GM19452 (cell line): ENCODE measurements around the gene CIPC.

Experiments
- ATAC-seq: cut with Tn5 transposase; IDR thresholded peaks from one replicate; pipeline ENCODE4 v1.9.1; 2021; ENCODE audit not compliant: unreplicated experiment

The CIPC gene

DNA sequence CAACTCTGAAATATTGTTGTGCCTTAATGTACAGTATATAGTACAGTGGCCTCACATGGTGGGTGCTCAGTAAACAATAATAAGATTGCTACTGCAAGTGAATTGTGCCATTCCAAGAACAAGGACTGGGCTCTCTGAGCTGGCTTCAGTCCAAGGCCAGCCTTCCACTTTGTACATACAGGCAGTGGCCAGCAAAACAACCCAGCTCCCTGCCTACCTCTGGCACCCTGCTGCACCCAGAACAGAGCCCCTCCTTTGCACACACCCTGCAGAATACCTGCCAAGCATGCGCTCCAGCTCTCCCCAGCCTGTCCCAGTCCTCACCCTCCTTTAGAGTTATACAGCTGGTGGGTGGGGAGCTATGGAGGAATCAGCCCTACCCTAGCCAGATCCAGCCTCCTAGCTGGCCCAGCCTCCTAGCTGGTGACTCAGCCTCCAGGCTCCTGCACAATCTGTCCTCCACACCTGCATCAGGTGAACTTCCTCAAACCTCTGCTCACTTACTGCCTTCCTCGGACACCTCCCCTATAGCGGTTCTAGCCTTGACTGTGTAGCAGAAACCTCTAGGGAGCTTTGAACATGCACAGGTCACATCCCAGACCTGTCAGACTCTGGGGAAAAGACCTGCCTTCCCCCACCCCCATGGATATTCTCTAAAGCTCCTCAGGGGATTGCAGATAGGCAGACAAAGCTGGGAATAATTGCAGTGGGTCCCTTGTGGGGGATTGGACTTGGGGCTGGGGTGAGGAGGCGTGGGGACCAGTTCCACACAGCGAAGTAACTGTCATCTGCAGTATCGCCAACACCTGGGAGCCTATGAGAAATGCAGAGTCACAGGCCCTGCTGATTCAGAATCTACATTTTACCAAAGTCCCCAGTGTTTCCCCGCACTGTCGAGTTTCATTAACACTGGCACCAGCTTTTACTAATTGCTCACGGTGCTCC lies 25.6 kb downstream of the CIPC start:
- ATAC-seq, result no peak

DNA sequence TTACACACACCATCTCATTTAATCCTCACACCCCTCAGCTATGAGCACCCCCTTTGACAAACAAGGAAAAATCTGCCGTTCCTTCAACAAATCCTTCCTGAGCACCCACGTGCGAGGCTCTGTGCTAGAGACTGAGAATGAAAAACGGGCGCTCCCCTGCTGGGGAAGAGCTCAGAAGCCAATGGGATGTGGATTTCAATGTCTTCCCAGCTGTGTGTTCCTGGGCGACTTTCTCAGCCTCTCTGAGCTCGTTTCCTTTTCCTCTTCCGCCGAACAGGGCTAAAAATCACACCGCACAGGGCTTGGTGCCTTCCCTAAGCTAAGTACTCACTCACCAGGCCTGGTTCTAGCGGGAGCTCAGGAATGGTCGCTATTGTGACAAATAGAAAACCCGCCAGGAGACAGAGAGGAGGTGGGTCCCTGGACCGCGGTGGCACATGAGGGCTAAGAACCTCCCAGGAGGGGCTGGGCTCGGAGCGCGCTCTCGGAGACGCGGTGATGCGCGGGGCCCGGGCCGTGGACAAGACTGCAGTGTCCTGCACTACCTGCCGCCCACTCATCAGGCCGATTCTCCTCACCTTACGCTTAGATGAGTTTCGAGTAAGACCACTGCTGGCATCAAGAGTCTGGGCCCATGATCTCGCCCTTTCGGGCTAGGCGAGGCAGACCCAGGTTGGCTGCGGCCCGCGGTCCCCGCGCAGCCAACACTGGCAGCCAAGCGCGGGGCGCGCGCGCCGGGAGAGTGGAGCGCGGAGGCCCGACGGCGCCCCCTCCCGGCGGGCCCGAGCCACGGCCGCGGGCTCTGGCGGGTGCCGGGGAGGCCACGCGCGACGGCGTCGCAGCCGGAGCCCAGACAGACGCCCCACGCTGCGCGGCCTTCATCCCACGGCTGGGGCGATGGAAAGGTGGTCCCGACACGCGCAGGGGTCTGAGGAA lies 26.6 kb downstream of the CIPC start:
- ATAC-seq, result no peak

DNA sequence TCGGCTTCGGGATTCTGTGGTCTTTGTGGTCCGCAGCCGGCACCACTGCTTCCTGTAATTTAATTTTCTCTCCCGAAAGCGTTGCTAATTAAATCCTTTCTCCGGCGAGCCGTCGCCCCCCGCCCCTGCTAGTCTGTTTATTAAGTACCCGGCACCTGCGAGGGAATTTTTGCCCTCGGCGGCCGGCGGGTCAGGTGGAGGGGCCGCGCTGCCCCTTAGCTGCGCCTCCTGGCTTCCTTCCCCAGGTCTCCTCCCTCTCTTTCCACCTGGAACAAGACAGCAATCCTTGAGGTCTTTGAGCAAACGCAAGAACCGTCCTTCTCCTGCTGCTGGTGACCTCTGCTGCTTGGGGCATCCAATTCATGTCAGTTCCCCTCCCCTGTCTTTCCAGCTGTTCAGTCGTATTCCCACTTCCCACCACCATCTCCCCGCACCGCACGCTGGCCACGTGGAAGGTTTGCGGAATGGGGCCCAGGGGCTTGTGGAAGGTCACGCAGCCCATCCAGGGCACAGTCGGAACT lies 27.3 kb downstream of the CIPC start:
- no peak for ATAC-seq

DNA sequence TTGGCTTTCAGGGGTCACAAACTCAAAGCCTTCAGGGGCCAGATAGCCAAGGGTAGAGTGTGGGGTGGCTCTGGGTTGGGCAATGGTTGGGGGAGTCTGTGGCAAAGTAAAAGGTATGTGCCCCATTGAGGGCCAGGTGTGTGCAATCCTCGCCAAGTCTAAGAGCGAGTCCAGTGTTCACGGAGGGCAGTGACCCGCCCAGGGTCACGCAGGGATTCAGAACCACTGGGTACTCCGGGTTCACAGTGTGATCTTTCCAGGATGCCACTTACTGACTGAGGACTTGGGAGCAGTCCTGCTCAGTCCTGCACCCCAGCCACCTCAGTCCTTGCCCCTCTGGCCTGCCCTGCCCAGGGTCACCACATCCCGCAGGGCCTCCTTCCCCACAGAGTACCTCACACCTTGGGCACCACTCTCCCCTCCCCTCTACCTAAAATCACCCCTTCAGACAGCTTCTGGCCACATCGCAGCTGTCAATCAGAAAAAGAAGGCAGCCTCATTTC lies 27.8 kb downstream of the CIPC start:
- no peak for ATAC-seq

DNA sequence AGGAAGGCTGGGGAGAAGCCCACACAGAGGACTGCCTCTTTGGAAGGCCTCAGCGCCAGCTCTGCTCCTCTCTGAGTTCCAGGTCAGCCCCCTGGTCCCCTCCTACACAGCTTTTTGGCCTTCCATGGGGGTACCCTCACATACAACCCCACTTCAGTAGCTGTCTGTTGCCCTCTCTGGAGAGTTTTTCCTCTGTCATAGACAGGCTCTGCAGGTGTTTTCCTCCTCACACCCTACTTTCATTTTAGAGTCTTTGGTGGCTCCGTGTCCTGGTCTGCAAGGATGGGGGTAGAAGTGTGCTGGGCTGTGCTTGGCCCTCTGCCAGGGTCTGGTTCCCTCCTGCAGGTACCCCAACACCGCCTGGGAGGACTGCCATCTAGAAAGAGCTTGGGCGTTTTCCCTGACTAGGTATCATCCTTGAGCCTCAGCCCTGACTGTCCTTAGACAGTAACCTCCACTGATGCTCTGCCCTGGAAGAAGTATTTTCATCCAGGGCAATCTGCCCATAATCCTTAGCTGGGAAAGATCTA lies 28.5 kb downstream of the CIPC start:
- no peak for ATAC-seq

DNA sequence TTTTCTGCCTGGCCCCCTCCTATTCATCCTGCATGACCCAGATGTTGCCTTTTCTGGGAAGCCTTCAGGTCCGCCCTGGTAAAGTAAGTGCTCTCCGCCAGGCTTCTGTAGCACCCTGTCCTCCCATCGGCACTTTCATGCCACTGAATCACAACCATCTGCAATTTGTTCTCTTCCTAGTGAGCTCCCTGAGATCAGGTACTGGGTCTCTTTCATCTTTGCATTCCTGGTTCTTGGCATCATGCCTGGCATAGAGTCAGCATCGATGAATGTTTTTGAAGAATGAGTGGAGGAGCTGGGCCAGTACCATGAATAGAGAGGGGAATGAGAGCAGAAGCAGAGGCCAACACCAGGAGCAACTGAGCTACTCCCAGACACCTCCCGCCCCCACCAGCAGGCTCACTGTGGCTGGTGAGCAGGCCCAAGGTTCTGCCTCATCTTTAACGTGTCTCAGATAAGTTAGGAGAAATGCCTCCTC lies 30.4 kb downstream of the CIPC start:
- no peak for ATAC-seq

DNA sequence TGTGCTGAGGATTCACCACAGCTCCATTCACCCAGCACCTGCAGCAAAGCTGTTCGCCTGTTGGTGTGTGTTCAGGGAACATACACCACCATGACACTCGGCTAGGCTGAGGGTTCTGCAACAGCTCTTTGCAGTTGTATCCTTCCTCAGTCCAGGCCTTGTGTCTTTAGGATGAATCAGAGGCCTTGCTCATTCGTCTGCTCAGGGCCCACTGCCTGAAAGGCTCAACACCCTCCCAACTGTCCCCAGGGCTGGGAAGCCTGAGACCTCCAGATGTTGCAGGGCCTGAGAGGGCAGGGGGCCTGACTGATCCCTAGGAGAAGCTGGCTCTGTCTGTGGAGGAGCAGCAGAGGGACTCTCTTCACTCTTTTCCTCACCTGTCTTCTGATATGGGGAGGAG lies 32.3 kb downstream of the CIPC start:
- ATAC-seq, result no peak

DNA sequence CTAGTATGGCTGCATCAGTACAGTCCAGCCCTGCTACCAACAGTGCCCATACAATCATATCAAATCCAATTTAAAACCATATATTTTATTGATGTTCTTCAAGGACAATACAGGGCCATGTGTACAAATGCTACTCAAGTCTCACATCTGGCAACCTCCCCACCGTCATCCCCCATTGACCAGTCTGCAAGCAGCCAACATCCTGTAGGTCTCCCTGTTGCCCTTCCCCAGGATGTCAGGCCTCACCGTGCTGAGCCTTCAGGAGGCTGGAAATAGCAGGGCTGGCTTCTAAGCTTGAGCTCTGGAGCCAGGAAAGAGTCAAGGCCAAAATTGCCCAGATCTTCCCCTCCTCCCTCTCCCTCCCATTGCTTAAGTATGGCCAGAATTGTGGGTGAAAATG lies 33.1 kb downstream of the CIPC start:
- ATAC-seq, result no peak

DNA sequence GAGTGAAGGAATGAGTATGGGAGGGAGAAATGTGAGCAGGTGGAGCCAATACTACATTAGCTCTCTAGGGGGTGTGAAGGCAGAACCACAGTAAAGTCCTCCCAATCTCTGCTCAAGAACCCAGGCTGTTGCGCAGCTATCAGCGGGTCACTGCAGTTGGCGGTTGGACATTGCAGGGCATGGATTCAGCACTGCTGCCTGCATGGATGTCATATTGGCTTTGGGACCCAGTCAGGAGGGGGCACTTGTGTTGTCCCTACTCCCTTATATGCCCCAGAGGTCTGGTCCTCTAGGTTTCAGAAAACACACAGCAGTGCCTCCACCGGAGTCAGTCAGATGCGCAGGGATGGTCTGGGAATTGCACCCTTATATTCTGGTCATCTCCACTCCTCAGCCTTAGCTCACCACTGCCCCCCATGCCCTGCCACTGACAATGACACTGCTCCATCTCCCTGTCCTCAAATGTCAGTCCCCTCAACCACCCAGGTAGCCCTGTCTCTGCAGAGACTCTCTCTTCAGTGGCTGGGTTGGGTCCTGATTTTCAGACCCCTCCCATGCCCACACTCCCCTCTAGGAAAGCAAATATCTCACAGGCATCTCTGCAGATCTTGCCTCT lies 33.9 kb downstream of the CIPC start:
- no peak for ATAC-seq

DNA sequence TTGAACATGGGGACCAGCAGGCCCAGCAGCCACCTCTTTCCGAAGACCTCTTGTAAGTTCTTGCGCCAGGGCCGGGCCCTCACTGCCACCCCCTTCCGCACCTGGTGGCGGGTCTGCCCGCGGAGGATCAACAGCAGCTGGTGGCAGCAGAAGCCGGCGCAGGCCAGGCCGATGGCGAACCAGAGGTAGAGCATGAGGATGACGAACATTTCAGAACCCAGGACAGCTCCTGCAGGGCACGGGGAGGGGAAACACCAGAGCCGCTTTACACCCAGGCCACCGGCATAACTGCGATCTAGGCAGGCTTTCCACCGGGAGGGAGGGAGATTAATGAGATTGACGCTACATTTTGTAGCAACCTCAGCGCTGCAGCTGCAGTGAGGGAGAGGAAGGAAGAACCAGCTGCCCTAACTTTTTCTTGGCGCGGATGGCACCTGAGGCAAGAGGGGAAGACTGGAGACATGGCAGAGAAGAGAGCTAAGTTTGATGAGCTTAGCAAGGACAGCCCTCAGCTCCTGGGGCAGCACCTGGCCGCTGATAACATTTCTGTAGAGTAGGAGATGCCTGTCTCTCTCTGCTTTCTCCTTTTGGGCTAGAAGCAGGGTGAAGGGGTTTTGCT lies 35.8 kb downstream of the CIPC start:
- no peak for ATAC-seq

DNA sequence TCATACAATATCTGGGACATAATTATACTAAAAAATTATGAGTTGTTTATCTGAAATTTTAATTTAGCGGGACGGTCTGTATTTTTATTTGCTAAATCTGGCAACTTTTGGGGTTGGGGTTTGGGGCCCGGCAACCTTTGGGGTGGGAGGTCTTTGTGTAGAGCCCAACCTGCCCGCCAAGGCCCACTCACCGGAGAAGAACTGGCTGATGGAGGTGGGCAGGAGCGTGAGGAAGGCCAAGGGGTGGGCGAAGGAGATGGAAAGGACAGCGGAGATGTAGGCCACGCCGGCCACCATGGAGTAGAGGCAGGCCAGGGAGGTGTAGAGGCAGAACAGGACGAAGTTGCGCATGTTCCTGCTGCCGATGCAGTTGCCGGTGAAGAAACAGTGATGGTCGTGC lies 41.0 kb downstream of the CIPC start:
- no peak for ATAC-seq

DNA sequence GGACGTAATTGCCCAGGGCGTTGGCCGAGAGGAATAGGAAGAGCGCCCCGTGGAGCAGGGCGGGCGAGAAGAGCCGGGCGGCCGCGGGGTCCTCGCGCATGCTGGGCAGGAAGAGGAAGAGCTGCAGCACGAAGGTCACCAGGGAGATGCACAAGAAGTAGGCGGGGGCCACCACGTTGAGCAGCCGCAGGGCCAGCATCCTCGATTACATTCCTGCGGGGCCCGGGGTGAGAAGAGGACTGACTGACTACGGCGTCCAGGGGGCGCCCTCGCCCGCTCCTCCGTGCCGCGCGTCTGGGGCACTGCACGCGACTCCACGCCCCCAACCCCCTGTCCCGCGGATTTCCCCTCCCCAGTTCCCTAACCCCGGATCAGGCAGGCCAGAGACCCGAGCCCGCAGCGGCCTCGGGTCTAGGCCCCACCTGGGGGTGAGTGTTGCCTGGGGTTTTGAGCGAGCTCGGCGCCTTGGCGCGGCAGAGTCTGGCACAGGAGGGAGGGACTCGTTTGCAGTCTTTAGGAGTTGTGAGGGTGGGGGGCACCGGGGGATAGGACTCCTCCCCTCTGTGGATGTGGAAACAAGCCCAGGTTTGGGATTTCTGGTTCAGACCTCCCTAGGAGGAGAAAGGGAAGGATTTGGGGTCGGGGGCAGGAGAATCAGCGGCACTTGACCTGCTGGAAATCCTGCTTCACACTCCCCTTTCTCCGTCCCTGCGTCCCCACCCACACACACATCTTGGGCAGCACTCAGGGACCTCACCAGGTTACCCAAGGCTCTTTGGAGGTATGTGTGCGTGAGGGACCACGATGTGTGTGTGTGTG lies 41.7 kb downstream of the CIPC start:
- ATAC-seq, result no peak

DNA sequence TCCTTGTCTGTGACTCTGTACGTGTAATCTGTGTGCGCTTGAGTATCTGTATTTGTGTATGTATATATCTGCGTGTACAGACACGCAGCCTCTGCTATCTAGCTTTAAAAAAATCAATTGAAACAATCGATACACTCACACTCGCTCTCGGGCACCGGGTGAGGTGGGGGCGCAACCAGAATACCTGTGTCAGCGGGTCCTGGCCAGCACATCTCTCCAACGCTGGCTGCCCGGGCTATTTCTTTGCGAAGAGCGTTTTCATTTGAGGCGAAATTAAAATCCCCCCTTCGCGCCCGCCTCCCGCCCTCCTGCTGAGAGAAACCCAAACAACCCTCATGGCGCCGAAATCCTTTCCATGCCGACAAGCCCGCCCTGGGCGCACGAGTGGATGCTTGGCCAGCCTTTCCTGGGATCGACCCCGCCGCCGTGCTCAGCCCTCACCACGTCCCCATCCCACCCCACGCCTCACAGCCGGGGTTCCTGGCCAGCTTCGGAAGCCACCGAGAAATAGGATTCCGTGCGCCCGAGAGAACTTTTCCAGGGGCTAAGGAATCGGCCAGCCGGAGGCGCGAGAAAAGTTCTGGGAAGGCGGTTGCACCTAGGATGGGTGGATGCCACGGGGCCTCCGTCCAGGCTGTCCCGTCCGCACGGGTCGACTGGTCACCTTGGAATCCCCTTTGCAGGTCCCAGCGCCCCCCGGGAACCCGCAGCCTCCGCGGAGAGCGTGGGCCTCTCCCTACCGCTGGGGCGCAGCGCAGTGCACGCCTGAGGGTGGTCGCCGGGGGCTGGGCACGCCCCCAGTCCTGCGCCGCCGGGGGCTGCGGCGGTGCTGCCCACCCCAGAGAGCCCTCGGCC lies 42.5 kb downstream of the CIPC start:
- no peak for ATAC-seq

DNA sequence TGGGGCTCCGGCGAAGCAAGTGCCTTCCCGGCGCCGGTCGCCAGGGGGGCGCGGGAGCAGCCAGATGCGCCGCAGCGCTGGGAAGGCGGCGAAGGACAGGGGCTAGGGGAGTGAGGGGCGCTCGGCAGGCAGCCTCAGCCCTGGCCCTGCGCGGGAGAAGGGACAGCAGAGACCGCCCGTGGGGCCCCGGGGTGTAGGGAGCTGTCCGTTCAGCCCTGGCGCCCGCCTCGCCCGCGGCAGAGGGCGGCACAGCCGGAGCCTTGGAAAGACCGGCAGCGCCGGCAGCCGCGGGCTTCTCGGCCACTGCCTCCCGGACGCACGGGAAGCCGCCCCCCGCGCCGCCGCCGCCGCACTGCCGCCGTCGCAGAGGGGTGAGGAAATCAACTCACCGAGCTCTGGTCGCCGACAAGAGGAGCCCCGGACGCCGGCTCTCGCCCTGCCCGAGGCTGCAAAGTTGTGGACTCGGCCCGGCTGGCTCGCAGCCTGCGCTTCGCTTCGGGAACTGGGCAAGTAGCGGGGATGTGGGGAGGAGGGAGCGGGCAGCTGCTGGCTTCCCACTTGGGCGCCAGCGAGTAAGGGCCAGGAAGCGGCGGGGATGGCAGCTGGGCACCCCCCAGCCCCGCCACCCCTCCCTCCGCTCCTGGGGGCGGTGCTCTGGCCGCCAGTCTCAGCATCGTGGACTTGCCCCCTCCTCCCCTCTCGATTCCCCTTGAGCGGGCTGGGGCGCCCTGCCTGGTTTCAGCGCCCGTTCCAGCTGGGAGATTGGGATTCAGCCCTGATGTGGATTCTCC lies 43.4 kb downstream of the CIPC start, which contains the start of gene ZDHHC22:
TSS of gene ZDHHC22 (minus strand) at position 578 of the 791 bp plus-strand sequence. CDS start 2,053 bp downstream, outside the sequence.
- no peak for ATAC-seq

DNA sequence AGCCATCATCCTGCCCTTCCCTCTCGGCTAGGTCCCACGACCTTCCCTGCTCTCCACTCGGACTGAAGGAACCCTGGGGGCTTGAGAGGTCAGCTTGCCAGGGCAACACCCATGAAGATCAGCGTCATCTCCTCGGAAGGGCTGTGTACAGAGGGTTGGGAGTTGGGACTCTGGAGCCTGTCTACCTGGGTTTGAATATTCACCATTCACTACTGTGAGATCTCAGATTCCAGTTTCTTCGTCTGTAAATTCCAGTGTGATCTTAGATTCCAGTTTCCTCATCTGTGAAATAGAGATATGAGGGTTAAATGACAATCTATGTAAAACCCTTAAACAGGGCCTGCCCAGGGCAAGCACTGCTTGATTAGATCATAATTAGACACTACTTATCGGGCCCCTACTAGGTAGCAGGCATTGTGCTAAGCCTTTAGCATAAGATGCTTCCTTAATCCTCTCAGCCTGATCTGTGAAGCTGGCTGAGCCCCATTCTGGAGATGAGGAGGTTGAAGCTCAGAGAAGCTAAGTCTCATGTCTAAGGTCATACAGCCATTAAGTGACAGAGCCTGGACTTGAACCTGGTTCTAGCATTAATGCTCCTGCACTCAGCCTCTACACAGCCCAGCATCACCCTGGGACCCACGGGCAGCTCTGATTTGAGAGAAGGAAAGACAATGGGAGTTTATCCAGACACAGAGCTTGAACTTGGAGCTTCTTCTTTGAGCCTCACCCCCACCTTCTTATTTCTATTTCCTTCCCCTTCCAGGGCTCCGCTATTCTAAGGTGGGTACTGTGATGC lies 44.1 kb downstream of the CIPC start:
- ATAC-seq, result no peak

DNA sequence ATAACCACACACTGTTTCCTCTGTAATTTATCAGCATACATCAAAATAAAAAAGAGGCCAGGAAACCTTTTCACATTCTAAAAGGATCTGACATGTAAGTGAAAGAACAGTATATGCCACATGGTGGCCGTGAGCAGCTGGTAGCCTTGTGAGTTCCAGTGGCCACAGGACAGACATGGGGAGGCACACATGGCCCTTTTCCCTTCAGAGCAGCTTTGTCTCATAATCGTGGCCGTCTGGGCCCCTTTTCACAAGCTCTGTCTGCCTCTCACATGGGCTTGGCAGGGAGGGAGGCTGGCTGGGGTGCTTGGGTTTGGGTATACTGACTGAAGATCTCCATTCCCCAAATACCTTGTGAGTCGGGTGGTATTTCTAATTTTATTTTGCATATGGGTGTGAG lies 45.0 kb downstream of the CIPC start:
- no peak for ATAC-seq
